GM12873 (cell line): ENCODE results near the gene INPP4B.

Experiments used
- CTCF ChIP-seq: IDR thresholded peaks from 2 replicates; pipeline ENCODE4 v1.5.1; 2012; ENCODE audit warnings: low read depth, mild to moderate bottlenecking, moderate library complexity, low read length, control low read depth; ENCODE audit not compliant: insufficient read depth; ENCODE audit errors: missing control alignments

INPP4B gene

DNA sequence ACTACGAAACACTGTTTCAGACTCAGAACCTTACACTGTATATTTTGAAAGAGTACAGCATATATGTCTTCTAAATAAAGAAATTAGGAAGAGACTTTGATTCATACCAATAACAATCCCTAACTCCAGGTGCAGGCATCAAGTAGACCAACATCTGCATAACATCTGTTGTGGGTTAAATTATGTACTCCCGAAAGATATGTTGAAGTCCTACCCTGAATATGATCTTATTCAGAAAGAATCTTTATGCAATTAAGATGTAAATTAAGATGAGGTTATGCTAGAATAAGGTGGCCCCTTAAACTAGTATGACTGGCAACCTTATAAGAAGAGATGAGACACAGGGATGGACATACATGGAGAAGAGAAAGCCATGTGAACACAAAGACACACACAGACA is 117.9 kb downstream of the INPP4B start:
- no peak for TF ChIP-seq CTCF

DNA sequence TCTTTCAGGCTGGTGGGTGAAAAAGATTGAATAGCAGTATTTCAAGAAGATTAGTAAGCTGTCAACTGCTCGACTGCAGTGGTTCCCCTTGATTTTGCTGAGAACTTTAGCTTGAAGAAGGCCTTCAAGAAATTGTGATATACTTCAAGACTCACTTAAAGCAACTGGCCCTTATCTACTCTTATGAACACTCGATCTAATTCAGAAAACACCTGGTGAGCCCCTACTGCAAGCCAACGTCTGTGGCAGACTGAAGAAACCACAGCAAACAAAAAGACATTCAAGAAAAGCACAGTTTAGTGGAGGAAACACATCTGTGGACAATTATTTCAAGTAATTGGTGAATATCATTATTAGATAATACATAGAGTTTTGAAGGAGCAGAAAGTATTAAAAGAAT is 119.0 kb downstream of the INPP4B start:
- no peak for TF ChIP-seq CTCF

DNA sequence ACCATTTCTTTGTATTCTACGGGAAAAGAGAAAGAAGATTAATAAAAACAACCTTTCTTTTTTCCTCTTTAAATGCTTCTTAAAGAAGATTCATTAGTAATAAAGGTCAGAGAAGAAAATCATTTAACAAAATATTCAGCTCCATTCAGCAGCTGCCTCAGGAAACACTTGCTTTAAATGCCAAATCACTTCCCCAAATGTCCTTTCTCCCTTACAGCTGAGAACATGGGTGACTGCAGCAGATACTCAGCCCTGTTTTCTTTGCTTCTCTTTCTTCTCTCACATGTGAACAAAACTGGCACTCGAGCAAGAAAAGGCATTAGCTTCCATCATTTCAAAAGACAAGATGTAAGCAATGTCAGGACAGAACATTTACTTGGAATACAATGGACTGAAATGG is 120.2 kb downstream of the INPP4B start:
- TF ChIP-seq CTCF = no peak

DNA sequence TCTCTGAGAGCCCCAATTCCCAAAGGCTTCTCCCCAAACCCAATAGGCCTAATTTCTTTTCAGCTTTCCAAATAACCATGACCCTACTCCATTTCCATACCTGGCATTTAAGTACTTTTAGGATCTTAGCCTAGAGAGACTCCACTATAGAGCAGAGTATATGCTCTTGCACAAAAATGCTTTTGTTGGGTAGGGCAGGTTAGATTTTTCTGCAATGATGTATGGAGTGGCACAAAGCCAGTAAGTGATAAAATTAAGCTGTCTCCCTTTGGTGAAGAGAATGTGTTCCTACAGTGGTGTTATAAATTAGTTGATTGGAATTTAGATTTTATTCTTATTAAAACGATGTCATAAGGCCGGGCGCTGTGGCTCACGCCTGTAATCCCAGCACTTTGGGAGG is 124.9 kb downstream of the INPP4B start:
- TF ChIP-seq CTCF = no peak

DNA sequence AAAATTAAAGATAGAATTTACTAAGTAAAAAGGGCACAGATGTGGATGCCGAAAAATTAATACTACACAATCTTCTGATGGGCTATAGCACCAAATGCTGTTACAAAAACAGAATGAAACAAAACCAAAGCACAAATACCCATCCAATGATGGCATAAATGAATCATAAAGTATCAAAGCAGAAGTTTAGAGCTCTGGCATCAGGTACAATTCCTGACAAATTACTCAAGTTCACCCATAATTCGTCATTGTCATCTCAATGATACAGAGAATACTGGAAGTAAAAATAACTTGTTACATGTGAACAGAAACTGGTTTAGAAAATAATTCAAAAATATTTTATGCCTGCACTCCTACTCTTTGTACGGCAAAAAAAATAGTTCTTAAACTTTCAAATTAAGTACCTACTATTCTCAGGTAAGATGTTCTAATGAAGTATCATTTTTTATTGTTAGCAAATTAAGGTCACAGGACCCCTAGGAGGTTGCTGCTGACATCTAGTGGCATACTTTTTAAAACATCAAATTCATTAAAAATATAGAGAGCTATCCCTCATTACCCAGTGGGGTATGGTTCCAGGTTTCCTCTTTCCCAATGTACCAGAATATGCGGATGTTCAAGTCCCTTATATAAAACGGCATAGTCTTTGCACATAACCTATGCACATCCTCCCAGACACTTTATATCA is 126.1 kb downstream of the INPP4B start:
- peak; percentile 40 for TF ChIP-seq CTCF

DNA sequence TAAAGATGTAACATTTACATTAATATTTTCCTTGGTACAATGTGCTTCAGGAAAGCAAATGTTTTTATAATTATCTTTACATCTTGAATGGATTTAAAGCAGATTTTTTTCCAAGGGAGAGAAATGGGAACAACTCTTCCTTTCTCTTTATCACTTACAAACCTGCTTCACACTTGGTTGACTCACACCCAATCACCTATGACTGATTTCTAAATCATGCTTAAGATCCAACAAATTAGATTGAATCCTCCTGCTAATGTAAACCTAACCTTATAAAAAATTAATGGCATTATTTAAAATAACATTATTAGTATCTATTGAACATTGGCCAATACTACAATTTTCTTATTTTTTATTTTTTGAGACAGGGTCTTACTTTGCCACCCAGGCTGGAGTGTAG is 127.1 kb downstream of the INPP4B start:
- TF ChIP-seq CTCF = no peak

- TF ChIP-seq CTCF = no peak
Observed at GRCh38 chr4:142715727-142716126, 130.4 kb downstream of the INPP4B start.
